ENCODE results near the gene HMGXB4. TPM values are rescaled to one million over a fixed set of nuclear protein-coding genes. Genes with fewer than 3 reads are reported as not detected.

HMGXB4 gene
- total and polyA plus RNA-seq, 2 donors (not counting 1 experiment from before 2014, with no cell fraction given) = 5.9 to 25.2 TPM

DNA sequence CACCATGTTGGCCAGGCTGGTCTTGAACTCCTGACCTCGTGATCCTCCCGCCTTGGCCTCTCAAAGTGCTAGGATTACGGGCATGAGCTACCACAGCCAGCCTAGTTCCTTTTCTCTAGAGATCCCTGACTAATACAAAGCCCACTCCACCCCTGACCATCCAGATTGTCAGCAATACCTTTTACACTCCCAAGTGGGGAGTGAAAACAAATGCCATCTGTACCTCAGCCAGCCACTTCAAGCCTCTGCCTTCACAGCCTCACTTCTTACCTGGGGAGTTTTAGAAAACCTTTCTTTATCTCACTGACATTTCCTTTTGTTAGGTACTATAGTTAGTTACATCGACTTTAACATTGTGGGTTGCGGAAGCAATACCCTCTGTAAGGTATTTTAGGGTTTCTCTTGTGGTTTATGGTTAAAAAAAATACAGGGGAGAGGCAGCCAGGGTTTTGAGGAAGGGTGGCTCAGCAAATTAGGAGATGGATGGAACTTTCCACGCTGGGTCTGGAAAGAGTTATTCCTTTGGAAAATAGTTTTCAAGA, 51.3 kb downstream of the HMGXB4 start:
- WGBS (ENCODE audit: insufficient coverage) = 6% methylated on average over 4 of the region's 6 CpGs
- Histone ChIP-seq H3K9me3 (ENCODE audit: control extremely low read depth in 1 of 3, control insufficient read depth in 2 of 3, insufficient read depth in 1 of 3, low read length in 2 of 3) (no peaks in the 10 kb centered on the region), H3K4me2 (replicated peaks; ENCODE audit: low read depth, low read length, poor library complexity, severe bottlenecking) (peak overlapping the region; percentile 49), H3K27ac (ENCODE audit: low read length in 2 of 2) (no peak overlapping the region), H3K27me3 (replicated peaks in 1 of 4; ENCODE audit: control extremely low read depth in 1 of 4, control insufficient read depth in 3 of 4, insufficient read depth in 4 of 4, low read length in 3 of 4) (no peaks in the 10 kb centered on the region), H4K20me1 (ENCODE audit: control insufficient read depth, insufficient read depth, low read length, poor library complexity, severe bottlenecking) (peaks cover 31% of the 10 kb centered on the region), H3K9ac (ENCODE audit: low read length) (peak overlapping the region; percentile 12), H3K4me3 (ENCODE audit: control extremely low read depth in 1 of 5, extremely low read depth in 1 of 5, insufficient read depth in 1 of 5, low read depth in 2 of 5, low read length in 4 of 5) (peak overlapping the region in 1 of 5 experiments; percentile 21), H3K79me2 (ENCODE audit: control insufficient read depth, insufficient read depth, low read length) (peaks cover 61% of the 10 kb centered on the region), H3K4me1 (ENCODE audit: control insufficient read depth in 2 of 2, insufficient read depth in 2 of 2, low read length in 2 of 2) (peaks cover 30 to 59% of the 10 kb centered on the region in 2 donors), H3K36me3 (replicated peaks in 1 of 2; ENCODE audit: control extremely low read depth in 1 of 2, control insufficient read depth in 1 of 2, extremely low read depth in 1 of 2, insufficient read depth in 2 of 2, low read length in 1 of 2) (no peaks in the 10 kb centered on the region), H2AFZ (ENCODE audit: insufficient read depth, low read depth, low read length, poor library complexity, severe bottlenecking) (no peak overlapping the region)
- Mint-ChIP-seq H3K27me3 (no peaks in the 10 kb centered on the region), H3K27ac (peak overlapping the region; percentile 12), H3K9me3 (ENCODE audit: insufficient read depth) (no peaks in the 10 kb centered on the region), H3K4me1 (peaks cover 69% of the 10 kb centered on the region), H3K4me3 (peak overlapping the region; percentile 46)
- TF ChIP-seq, protein P1, sequence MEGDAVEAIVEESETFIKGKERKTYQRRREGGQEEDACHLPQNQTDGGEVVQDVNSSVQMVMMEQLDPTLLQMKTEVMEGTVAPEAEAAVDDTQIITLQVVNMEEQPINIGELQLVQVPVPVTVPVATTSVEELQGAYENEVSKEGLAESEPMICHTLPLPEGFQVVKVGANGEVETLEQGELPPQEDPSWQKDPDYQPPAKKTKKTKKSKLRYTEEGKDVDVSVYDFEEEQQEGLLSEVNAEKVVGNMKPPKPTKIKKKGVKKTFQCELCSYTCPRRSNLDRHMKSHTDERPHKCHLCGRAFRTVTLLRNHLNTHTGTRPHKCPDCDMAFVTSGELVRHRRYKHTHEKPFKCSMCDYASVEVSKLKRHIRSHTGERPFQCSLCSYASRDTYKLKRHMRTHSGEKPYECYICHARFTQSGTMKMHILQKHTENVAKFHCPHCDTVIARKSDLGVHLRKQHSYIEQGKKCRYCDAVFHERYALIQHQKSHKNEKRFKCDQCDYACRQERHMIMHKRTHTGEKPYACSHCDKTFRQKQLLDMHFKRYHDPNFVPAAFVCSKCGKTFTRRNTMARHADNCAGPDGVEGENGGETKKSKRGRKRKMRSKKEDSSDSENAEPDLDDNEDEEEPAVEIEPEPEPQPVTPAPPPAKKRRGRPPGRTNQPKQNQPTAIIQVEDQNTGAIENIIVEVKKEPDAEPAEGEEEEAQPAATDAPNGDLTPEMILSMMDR (IDR thresholded peaks at IDR 0.05) = no peak
- no peak for TF ChIP-seq EZH2 (IDR thresholded peaks at IDR 0.05; ENCODE audit: borderline replicate concordance, insufficient read depth, low read depth, low read length, poor library complexity, severe bottlenecking)
- ATAC-seq (ENCODE audit: low read depth) (no peak), DNase-seq (no peak)
- intact Hi-C loops (cut with micrococcal nuclease) = no loop called here
- ChIA-PET POLR2A (interaction anchor here (1.5 kb wide), 1 partner anchor 51 kb away, joined by 4 read pairs; the partner anchor contains the start of gene HMGXB4), CTCF (interaction anchor here (0.8 kb wide), 1 partner anchor 77 kb away, joined by 3 read pairs; no protein-coding TSS in a partner anchor)

Data from B cell (primary cell).